GM19328 (cell line): ENCODE results near the gene ARGFX.
"Not testable (repeated sequence)": the region's sequence is repeated elsewhere in the genome, so short reads cannot be mapped to it uniquely, and the experiment has no call there.

Experiments used
- ATAC-seq: cut with Tn5 transposase; IDR thresholded peaks from one replicate; pipeline ENCODE4 v1.9.1; 2021; ENCODE audit warnings: mild to moderate bottlenecking, moderate library complexity; ENCODE audit not compliant: unreplicated experiment

The ARGFX gene

GRCh38 chr3:121598564-121598963 lies 30.8 kb downstream of the ARGFX start:
- ATAC-seq, result no peak

GRCh38 chr3:121599900-121600299 lies 32.2 kb downstream of the ARGFX start:
- ATAC-seq, result not testable (repeated sequence)

DNA sequence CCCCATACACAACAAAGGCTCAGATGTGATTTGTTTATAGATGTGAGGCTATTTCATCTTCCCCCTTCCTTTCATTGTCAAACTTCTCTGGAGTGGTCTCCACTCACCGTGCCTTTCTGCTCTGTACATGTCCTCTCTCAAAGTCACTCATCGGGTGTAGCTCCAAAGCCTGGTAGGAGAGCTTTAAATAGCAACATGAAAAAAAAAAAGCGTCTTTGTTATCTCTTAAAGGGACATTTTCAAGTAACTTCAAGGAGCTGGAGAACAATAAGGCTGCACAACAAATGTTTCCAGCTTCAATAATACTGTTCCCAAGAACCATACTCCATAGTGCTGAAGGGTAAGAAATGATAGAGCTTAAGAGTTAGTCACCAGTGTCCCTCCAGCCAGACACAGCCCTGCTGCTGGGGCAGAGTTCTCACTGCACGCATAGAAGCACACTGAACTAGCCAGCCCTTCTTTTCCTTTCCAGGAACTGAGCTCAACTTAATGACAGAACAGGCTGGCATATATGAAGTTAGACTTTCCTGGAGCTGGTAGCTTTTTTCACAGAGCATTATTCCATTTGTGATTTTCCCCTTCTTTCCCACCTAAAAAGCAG lies 33.6 kb downstream of the ARGFX start:
- ATAC-seq, result no peak

GRCh38 chr3:121604759-121605158 lies 37.0 kb downstream of the ARGFX start:
- no peak for ATAC-seq

- ATAC-seq, result no peak
Observed at GRCh38 chr3:121606106-121606505, 38.4 kb downstream of the ARGFX start.
